ENCODE measurements around the gene RBM15.

The RBM15 gene

GRCh38 chr1:110305900-110306420, 33.2 kb upstream of the RBM15 start:
- Histone ChIP-seq H3K36me3 (ENCODE audit: control insufficient read depth, insufficient read depth, low read length) (no peaks in the 10 kb centered on the region), H3K27me3 (replicated peaks; ENCODE audit: control insufficient read depth, insufficient read depth, low read length, poor library complexity, severe bottlenecking) (no peaks in the 10 kb centered on the region), H3K4me3 (ENCODE audit: insufficient read depth, low read depth, low read length, poor library complexity, severe bottlenecking) (no peak overlapping the region), H3K27ac (ENCODE audit: insufficient read depth, low read length, poor library complexity, severe bottlenecking) (no peak overlapping the region), H3K9me3 (ENCODE audit: control insufficient read depth, low read length) (no peaks in the 10 kb centered on the region), H3K4me1 (ENCODE audit: control insufficient read depth, insufficient read depth, low read length, poor library complexity, severe bottlenecking) (no peaks in the 10 kb centered on the region)
- no peak for DNase-seq

GRCh38 chr1:110307239-110307974, 31.8 kb upstream of the RBM15 start:
- Histone ChIP-seq H3K9me3 (ENCODE audit: control insufficient read depth, low read length) (no peaks in the 10 kb centered on the region), H3K4me3 (ENCODE audit: insufficient read depth, low read depth, low read length, poor library complexity, severe bottlenecking) (no peak overlapping the region), H3K27me3 (replicated peaks; ENCODE audit: control insufficient read depth, insufficient read depth, low read length, poor library complexity, severe bottlenecking) (no peaks in the 10 kb centered on the region), H3K4me1 (ENCODE audit: control insufficient read depth, insufficient read depth, low read length, poor library complexity, severe bottlenecking) (peaks cover 1% of the 10 kb centered on the region), H3K36me3 (ENCODE audit: control insufficient read depth, insufficient read depth, low read length) (no peaks in the 10 kb centered on the region), H3K27ac (ENCODE audit: insufficient read depth, low read length, poor library complexity, severe bottlenecking) (no peak overlapping the region)
- DNase-seq, result no peak

- no peak for DNase-seq
- Histone ChIP-seq H3K9me3 (ENCODE audit: control insufficient read depth, low read length) (no peaks in the 10 kb centered on the region), H3K36me3 (ENCODE audit: control insufficient read depth, insufficient read depth, low read length) (no peaks in the 10 kb centered on the region), H3K27ac (ENCODE audit: insufficient read depth, low read length, poor library complexity, severe bottlenecking) (no peak overlapping the region), H3K4me1 (ENCODE audit: control insufficient read depth, insufficient read depth, low read length, poor library complexity, severe bottlenecking) (peaks cover 4% of the 10 kb centered on the region), H3K27me3 (replicated peaks; ENCODE audit: control insufficient read depth, insufficient read depth, low read length, poor library complexity, severe bottlenecking) (no peaks in the 10 kb centered on the region), H3K4me3 (ENCODE audit: insufficient read depth, low read depth, low read length, poor library complexity, severe bottlenecking) (no peak overlapping the region)
Measured at GRCh38 chr1:110308247-110308646, 30.9 kb upstream of the RBM15 start.

- Histone ChIP-seq H3K4me1 (ENCODE audit: control insufficient read depth, insufficient read depth, low read length, poor library complexity, severe bottlenecking) (peaks cover 4% of the 10 kb centered on the region), H3K4me3 (ENCODE audit: insufficient read depth, low read depth, low read length, poor library complexity, severe bottlenecking) (no peak overlapping the region), H3K36me3 (ENCODE audit: control insufficient read depth, insufficient read depth, low read length) (no peaks in the 10 kb centered on the region), H3K27me3 (replicated peaks; ENCODE audit: control insufficient read depth, insufficient read depth, low read length, poor library complexity, severe bottlenecking) (no peaks in the 10 kb centered on the region), H3K27ac (ENCODE audit: insufficient read depth, low read length, poor library complexity, severe bottlenecking) (no peak overlapping the region), H3K9me3 (ENCODE audit: control insufficient read depth, low read length) (no peaks in the 10 kb centered on the region)
- no peak for DNase-seq
Measured at GRCh38 chr1:110309139-110309538, 30.0 kb upstream of the RBM15 start.

- H3K36me3 ChIP-seq (ENCODE audit: control insufficient read depth, insufficient read depth, low read length), result no peaks in the 10 kb centered on the region
- no peak overlapping the region for H3K4me3 ChIP-seq (ENCODE audit: insufficient read depth, low read depth, low read length, poor library complexity, severe bottlenecking)
- no peak overlapping the region for H3K27ac ChIP-seq (ENCODE audit: insufficient read depth, low read length, poor library complexity, severe bottlenecking)
- no peaks in the 10 kb centered on the region for H3K27me3 ChIP-seq (replicated peaks; ENCODE audit: control insufficient read depth, insufficient read depth, low read length, poor library complexity, severe bottlenecking)
- peaks cover 4% of the 10 kb centered on the region for H3K4me1 ChIP-seq (ENCODE audit: control insufficient read depth, insufficient read depth, low read length, poor library complexity, severe bottlenecking)
- no peak for DNase-seq
- H3K9me3 ChIP-seq (ENCODE audit: control insufficient read depth, low read length), result no peaks in the 10 kb centered on the region
Measured at GRCh38 chr1:110309767-110310166, 29.4 kb upstream of the RBM15 start.

- DNase-seq, result no peak
- Histone ChIP-seq H3K27ac (ENCODE audit: insufficient read depth, low read length, poor library complexity, severe bottlenecking) (no peak overlapping the region), H3K4me3 (ENCODE audit: insufficient read depth, low read depth, low read length, poor library complexity, severe bottlenecking) (no peak overlapping the region), H3K9me3 (ENCODE audit: control insufficient read depth, low read length) (no peaks in the 10 kb centered on the region), H3K36me3 (ENCODE audit: control insufficient read depth, insufficient read depth, low read length) (no peaks in the 10 kb centered on the region), H3K4me1 (ENCODE audit: control insufficient read depth, insufficient read depth, low read length, poor library complexity, severe bottlenecking) (peaks cover 4% of the 10 kb centered on the region), H3K27me3 (replicated peaks; ENCODE audit: control insufficient read depth, insufficient read depth, low read length, poor library complexity, severe bottlenecking) (no peaks in the 10 kb centered on the region)
Measured at GRCh38 chr1:110310300-110310699, 28.9 kb upstream of the RBM15 start.

- H3K27me3 ChIP-seq (replicated peaks; ENCODE audit: control insufficient read depth, insufficient read depth, low read length, poor library complexity, severe bottlenecking), result no peaks in the 10 kb centered on the region
- H3K4me3 ChIP-seq (ENCODE audit: insufficient read depth, low read depth, low read length, poor library complexity, severe bottlenecking), result no peak overlapping the region
- DNase-seq, result peak; percentile 43 to 59 (median 50)
- H3K27ac ChIP-seq (ENCODE audit: insufficient read depth, low read length, poor library complexity, severe bottlenecking), result no peak overlapping the region
- H3K4me1 ChIP-seq (ENCODE audit: control insufficient read depth, insufficient read depth, low read length, poor library complexity, severe bottlenecking), result peaks cover 4% of the 10 kb centered on the region
- H3K9me3 ChIP-seq (ENCODE audit: control insufficient read depth, low read length), result no peaks in the 10 kb centered on the region
- H3K36me3 ChIP-seq (ENCODE audit: control insufficient read depth, insufficient read depth, low read length), result no peaks in the 10 kb centered on the region
Measured at GRCh38 chr1:110312188-110313121, 26.7 kb upstream of the RBM15 start.

GRCh38 chr1:110316735-110317134, 22.4 kb upstream of the RBM15 start:
- no peaks in the 10 kb centered on the region for H3K27me3 ChIP-seq (replicated peaks; ENCODE audit: control insufficient read depth, insufficient read depth, low read length, poor library complexity, severe bottlenecking)
- no peaks in the 10 kb centered on the region for H3K9me3 ChIP-seq (ENCODE audit: control insufficient read depth, low read length)
- DNase-seq, result no peak
- H3K36me3 ChIP-seq (ENCODE audit: control insufficient read depth, insufficient read depth, low read length), result no peaks in the 10 kb centered on the region
- no peak overlapping the region for H3K27ac ChIP-seq (ENCODE audit: insufficient read depth, low read length, poor library complexity, severe bottlenecking)
- peaks cover 4% of the 10 kb centered on the region for H3K4me1 ChIP-seq (ENCODE audit: control insufficient read depth, insufficient read depth, low read length, poor library complexity, severe bottlenecking)
- no peak overlapping the region for H3K4me3 ChIP-seq (ENCODE audit: insufficient read depth, low read depth, low read length, poor library complexity, severe bottlenecking)

GRCh38 chr1:110318046-110318445, 21.1 kb upstream of the RBM15 start:
- no peak for DNase-seq
- H3K4me1 ChIP-seq (ENCODE audit: control insufficient read depth, insufficient read depth, low read length, poor library complexity, severe bottlenecking), result no peaks in the 10 kb centered on the region
- H3K36me3 ChIP-seq (ENCODE audit: control insufficient read depth, insufficient read depth, low read length), result no peaks in the 10 kb centered on the region

More at GRCh38 chr1:110318046-110318445, 21.1 kb upstream of the RBM15 start:
- no peaks in the 10 kb centered on the region for H3K27me3 ChIP-seq (replicated peaks; ENCODE audit: control insufficient read depth, insufficient read depth, low read length, poor library complexity, severe bottlenecking)
- no peak overlapping the region for H3K27ac ChIP-seq (ENCODE audit: insufficient read depth, low read length, poor library complexity, severe bottlenecking)
- no peak overlapping the region for H3K4me3 ChIP-seq (ENCODE audit: insufficient read depth, low read depth, low read length, poor library complexity, severe bottlenecking)
- H3K9me3 ChIP-seq (ENCODE audit: control insufficient read depth, low read length), result no peaks in the 10 kb centered on the region

Measured in effector memory CD4-positive, alpha-beta T cell (primary cell).